ENCODE measurements around the gene NEDD4L.
A peak's percentile ranks its signal among the peaks of the same experiment; 100 is the strongest.

NEDD4L gene

GRCh38 chr18:58257461-58257860 is 213.4 kb downstream of the NEDD4L start:
- TF ChIP-seq OSR1 (CRISPR knock-in tag; IDR thresholded peaks at IDR 0.05): no peak
- TF ChIP-seq TOX (CRISPR knock-in tag; IDR thresholded peaks at IDR 0.05; ENCODE audit: borderline replicate concordance): no peak
- ATAC-seq: no peak

DNA sequence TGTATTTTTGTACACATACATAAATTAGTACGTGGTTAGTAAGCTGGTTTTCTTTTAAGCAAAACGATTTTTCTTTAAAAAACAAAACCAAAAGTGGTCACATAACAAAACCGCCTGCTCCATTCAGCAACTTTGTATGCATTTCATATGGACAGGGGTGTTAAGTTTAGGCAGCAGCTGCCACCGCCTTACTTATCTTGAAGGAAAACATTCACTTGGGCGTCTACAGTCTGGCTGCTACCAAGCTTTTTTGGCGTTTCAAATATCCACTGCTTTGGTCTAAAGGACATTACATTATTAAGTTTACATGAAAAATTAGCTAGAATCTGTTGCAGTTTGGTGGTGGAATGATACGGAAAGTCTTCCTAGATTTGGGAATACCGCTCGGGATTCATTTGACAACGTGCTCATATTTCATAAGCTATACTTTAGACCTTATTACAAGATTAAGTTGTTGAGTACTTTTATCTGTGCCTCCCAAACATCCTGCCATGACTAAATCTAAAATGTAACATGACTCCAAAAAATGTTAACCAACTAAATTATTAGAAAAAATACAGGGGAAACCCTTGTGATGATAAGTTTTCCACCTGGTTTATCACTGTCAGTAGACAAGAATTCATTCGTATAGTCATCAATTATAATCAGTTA is 214.8 kb downstream of the NEDD4L start:
- ATAC-seq: no peak
- TF ChIP-seq CSDC2 (CRISPR knock-in tag; IDR thresholded peaks at IDR 0.05) (no peak), ZNF565 (CRISPR knock-in tag; conservative IDR thresholded peaks at IDR 0.05; ENCODE audit: low read depth) (no peak), ZNF70 (CRISPR knock-in tag; IDR thresholded peaks at IDR 0.05) (no peak), TOX (CRISPR knock-in tag; IDR thresholded peaks at IDR 0.05; ENCODE audit: borderline replicate concordance) (no peak), ZC3H10 (CRISPR knock-in tag; IDR thresholded peaks at IDR 0.05) (no peak), BACH2 (CRISPR knock-in tag; IDR thresholded peaks at IDR 0.05; ENCODE audit: borderline replicate concordance) (no peak), ZFP30 (CRISPR knock-in tag; IDR thresholded peaks at IDR 0.05) (no peak), CREB5 (CRISPR knock-in tag; IDR thresholded peaks at IDR 0.05; ENCODE audit: low read depth) (no peak), TSHZ2 (CRISPR knock-in tag; IDR thresholded peaks at IDR 0.05) (no peak), PATZ1 (CRISPR knock-in tag; IDR thresholded peaks at IDR 0.05; ENCODE audit: borderline replicate concordance) (no peak), GLIS3 (CRISPR knock-in tag; IDR thresholded peaks at IDR 0.05) (no peak)

DNA sequence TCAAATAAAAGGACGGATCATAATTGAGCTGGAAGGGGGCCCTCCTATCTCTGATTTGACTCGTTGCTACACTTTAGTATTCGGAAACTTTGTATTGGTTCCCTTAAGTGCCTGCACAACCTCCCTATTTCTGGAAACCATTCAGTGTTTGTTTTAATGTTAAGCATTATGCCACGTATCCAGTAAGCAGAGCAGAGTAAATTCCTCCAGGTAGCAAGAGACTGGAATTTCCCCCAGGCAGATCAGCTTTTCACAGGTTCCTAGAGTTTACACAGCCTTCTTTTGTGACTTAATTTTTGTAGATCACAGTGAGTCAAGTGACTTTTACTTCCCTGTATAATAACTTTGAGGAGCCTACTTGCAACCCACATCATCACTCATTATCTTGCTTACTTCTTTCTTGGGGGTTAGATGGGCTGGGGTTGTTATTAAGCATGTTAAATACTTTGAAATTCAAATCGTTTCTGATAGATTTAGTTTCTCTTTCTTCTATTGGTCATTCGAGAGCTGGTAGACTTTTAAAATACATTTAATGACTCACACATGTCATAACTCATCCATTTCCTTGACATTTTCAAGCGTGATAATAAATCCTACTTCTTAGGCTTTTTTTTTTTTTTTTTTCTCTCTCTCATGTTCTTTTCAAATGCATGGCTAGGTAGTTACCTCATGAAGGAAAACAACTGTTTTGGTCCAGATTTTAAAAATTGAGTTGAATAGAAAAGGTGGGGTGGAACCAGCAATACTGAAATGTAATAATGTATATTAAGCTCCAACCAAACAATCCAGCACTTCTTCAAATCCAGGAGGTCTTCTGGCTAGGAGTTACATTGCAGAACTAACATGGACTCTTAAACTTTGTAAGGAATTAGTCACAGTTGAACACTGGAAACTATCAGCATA is 219.3 kb downstream of the NEDD4L start:
- ATAC-seq: peak; percentile 68
- TF ChIP-seq ARNTL (CRISPR knock-in tag; IDR thresholded peaks at IDR 0.05; ENCODE audit: borderline replicate concordance, low read depth) (no peak), ISL1 (CRISPR knock-in tag; IDR thresholded peaks at IDR 0.05) (0 out of 2 replicates have a peak, but pooled peaks have one; percentile 21)

- no peak for ATAC-seq
- TF ChIP-seq ARNTL (CRISPR knock-in tag; IDR thresholded peaks at IDR 0.05; ENCODE audit: borderline replicate concordance, low read depth) (no peak), OSR1 (CRISPR knock-in tag; IDR thresholded peaks at IDR 0.05) (no peak), GLIS3 (CRISPR knock-in tag; IDR thresholded peaks at IDR 0.05) (no peak), CSRNP3 (CRISPR knock-in tag; IDR thresholded peaks at IDR 0.05) (no peak), ZFP30 (CRISPR knock-in tag; IDR thresholded peaks at IDR 0.05) (no peak), ZC3H10 (CRISPR knock-in tag; IDR thresholded peaks at IDR 0.05) (no peak), PPARA (CRISPR knock-in tag; IDR thresholded peaks at IDR 0.05; ENCODE audit: borderline replicate concordance) (no peak), SNAI2 (CRISPR knock-in tag; IDR thresholded peaks at IDR 0.05) (no peak), BACH2 (CRISPR knock-in tag; IDR thresholded peaks at IDR 0.05; ENCODE audit: borderline replicate concordance) (no peak), RARB (CRISPR knock-in tag; IDR thresholded peaks at IDR 0.05) (no peak), CREB5 (CRISPR knock-in tag; IDR thresholded peaks at IDR 0.05; ENCODE audit: low read depth) (no peak), ZNF8 (CRISPR knock-in tag; IDR thresholded peaks at IDR 0.05) (no peak), PATZ1 (CRISPR knock-in tag; IDR thresholded peaks at IDR 0.05; ENCODE audit: borderline replicate concordance) (no peak), TCF4 (CRISPR knock-in tag; IDR thresholded peaks at IDR 0.05; ENCODE audit: borderline replicate concordance) (no peak), ISL1 (CRISPR knock-in tag; IDR thresholded peaks at IDR 0.05) (no peak), ZNF565 (CRISPR knock-in tag; conservative IDR thresholded peaks at IDR 0.05; ENCODE audit: low read depth) (no peak)
- TF ChIP-seq, protein P1, sequence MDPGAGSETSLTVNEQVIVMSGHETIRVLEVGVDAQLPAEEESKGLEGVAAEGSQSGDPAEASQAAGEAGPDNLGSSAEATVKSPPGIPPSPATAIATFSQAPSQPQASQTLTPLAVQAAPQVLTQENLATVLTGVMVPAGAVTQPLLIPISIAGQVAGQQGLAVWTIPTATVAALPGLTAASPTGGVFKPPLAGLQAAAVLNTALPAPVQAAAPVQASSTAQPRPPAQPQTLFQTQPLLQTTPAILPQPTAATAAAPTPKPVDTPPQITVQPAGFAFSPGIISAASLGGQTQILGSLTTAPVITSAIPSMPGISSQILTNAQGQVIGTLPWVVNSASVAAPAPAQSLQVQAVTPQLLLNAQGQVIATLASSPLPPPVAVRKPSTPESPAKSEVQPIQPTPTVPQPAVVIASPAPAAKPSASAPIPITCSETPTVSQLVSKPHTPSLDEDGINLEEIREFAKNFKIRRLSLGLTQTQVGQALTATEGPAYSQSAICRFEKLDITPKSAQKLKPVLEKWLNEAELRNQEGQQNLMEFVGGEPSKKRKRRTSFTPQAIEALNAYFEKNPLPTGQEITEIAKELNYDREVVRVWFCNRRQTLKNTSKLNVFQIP (CRISPR knock-in tag; IDR thresholded peaks at IDR 0.05; ENCODE audit: borderline replicate concordance, low read depth): no peak
These were observed 220.0 kb downstream of the NEDD4L start for GRCh38 chr18:58264075-58264474.
